Measurements from ENCODE around the gene KCNK16.

- TF ChIP-seq POLR2AphosphoS5 (IDR thresholded peaks at IDR 0.05; ENCODE audit: borderline replicate concordance, low read depth, low read length) (no peak), EZH2 (IDR thresholded peaks at IDR 0.05) (no peak), FOXP2 (optimal IDR thresholded peaks at IDR 0.05; ENCODE audit: control extremely low read depth, extremely low read length, insufficient read depth) (no peak)
Measured at GRCh38 chr6:39269961-39270360, 52.5 kb downstream of the KCNK16 start.
